Subcutaneous abdominal adipose tissue (tissue), 5 donors: ENCODE results near the gene VSTM2L.

Experiments used
- H3K27ac ChIP-seq: one replicate; pipeline ENCODE4 v1.7.0; 2013; ENCODE audit warnings: low read depth, mild to moderate bottlenecking, inconsistent platforms, low read length, moderate library complexity
- H3K27me3 ChIP-seq, 5 donors: one replicate each; pipeline ENCODE4 v1.7.0; 2013; ENCODE audit warnings: low read length in 5 of 5, inconsistent platforms in 1 of 5; ENCODE audit not compliant: control insufficient read depth in 5 of 5, insufficient read depth in 4 of 5
- H3K36me3 ChIP-seq, 5 donors: one replicate each; pipeline ENCODE4 v1.7.0; 2013; ENCODE audit warnings: low read length in 5 of 5; ENCODE audit not compliant: control insufficient read depth in 5 of 5, insufficient read depth in 5 of 5
- H3K4me1 ChIP-seq, 5 donors: one replicate each; pipeline ENCODE4 v1.7.0; 2013; ENCODE audit warnings: low read length in 5 of 5, mild to moderate bottlenecking in 3 of 5, moderate library complexity in 1 of 5; ENCODE audit not compliant: control insufficient read depth in 5 of 5, insufficient read depth in 5 of 5
- H3K4me3 ChIP-seq, 5 donors: one replicate each; pipeline ENCODE4 v1.7.0; 2013; ENCODE audit warnings: low read length in 5 of 5, low read depth in 1 of 5
- H3K9ac ChIP-seq, 5 donors: one replicate each; pipeline ENCODE4 v1.7.0; 2013; ENCODE audit warnings: low read length in 5 of 5, mild to moderate bottlenecking in 4 of 5, moderate library complexity in 3 of 5
- H3K9me3 ChIP-seq, 5 donors: one replicate each; pipeline ENCODE4 v1.7.0; 2013; ENCODE audit warnings: low read length in 5 of 5; ENCODE audit not compliant: control insufficient read depth in 5 of 5
- donor health status: healthy.
- donor health status: healthy.
- donor health status: healthy.
- donor health status: healthy.
- donor health status: healthy.

The VSTM2L gene

DNA sequence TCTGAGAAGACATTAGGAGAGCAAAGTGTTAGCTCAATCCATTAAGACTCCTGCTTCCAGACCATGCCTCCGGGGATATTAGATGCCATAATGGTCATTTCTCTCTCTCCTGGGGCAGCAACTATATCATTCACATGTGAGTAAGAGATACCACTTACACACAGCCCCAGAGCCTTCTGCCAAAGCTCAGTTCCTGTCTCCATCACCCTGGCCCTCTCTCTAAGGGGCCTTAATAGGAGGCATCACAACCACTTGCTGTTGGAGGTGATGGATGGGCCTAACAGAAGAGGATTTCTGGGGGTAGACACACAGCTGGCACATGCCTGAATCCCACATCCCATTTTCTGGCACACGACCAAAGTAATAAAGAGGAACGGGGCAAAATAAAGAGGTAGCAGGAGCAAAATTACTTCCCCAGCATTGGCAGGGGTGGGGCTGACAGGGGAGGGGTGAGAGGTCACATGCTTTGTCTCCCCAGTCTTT lies 34.0 kb upstream of the VSTM2L start:
- Histone ChIP-seq H3K27me3 (no peaks in the 10 kb centered on the region), H3K36me3 (peaks cover 0 to 78% (median 51%) of the 10 kb centered on the region in 5 donors), H3K27ac (no peak overlapping the region), H3K9ac (no peak overlapping the region), H3K4me3 (no peak overlapping the region), H3K4me1 (no peaks in the 10 kb centered on the region), H3K9me3 (no peaks in the 10 kb centered on the region)

DNA sequence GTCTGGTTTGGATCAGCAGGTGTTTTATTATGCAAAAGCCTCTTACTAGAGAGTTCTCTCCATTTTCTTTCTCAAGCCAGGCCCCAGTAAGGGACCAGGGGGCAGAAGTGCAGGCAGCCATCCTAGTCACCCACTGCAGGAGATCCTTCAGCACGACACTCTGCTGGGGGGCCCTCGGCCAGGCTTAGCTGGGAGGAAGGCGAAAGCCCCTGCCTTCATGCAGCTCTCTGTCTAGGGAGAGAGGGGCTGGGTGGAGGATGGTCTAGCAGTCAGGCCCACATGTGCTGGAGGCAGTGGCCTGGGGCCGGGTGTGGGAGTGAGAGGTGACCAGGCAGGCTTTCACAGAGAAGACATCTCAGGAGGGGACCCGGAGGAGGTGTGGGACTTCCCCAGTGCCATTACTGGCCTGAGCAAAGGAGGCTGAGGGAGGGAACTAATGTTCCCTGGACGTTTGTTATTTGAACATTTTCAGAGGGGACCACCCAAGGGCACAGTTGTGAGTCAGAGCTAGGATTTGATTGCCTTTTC lies 33.5 kb upstream of the VSTM2L start:
- no peaks in the 10 kb centered on the region for H3K9me3 ChIP-seq
- no peak overlapping the region for H3K27ac ChIP-seq
- H3K4me1 ChIP-seq, result no peaks in the 10 kb centered on the region
- no peak overlapping the region for H3K9ac ChIP-seq
- no peak overlapping the region for H3K4me3 ChIP-seq
- no peaks in the 10 kb centered on the region for H3K27me3 ChIP-seq
- H3K36me3 ChIP-seq, result peaks cover 0 to 81% (median 55%) of the 10 kb centered on the region in 5 donors

DNA sequence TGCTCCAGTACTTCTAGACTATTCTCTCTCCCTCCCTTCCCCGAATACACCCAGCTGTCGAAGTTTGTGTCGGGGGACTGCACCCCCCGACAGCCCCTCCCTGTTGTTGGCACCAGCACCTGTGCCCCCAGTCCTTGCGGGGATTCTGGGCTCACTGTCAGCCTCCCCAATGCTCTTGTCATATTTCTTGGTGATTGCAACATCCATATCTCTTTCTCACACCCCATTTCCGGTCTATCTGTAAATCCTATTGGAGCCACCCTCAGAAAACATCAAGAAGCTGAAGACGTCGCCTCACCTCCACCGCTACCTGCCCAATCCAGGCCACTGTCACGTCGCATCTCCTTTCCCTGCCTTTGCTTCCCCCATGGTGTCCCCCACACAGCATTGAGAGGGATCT lies 32.6 kb upstream of the VSTM2L start:
- Histone ChIP-seq H3K9ac (no peak overlapping the region), H3K36me3 (peaks cover 0 to 77% (median 51%) of the 10 kb centered on the region in 5 donors), H3K27me3 (no peaks in the 10 kb centered on the region), H3K9me3 (no peaks in the 10 kb centered on the region), H3K4me1 (no peaks in the 10 kb centered on the region), H3K4me3 (no peak overlapping the region), H3K27ac (no peak overlapping the region)

DNA sequence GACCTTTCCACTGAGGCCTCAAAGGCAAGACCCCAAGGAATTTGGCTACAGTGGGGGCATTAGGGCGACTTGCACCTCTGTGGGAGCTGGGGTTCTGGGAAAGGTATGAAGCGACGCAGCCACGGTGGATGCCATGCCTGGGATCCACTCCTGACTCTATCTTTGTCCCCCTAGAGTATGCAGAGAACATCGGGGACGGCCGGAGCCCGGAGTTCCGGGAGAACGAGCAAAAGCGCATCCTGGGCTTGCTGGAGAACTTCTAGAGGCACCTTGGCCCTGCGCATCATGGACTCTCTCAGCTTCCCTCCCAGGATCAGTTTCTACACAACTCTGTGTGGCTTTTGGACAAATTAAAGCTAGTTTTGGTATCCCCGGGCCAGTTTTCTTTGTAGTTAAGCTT lies 31.2 kb upstream of the VSTM2L start:
- H3K27ac ChIP-seq, result no peak overlapping the region
- peaks cover 0 to 70% (median 47%) of the 10 kb centered on the region in 5 donors for H3K36me3 ChIP-seq
- no peaks in the 10 kb centered on the region for H3K4me1 ChIP-seq
- no peaks in the 10 kb centered on the region for H3K27me3 ChIP-seq
- no peaks in the 10 kb centered on the region for H3K9me3 ChIP-seq
- H3K4me3 ChIP-seq, result no peak overlapping the region
- H3K9ac ChIP-seq, result no peak overlapping the region

DNA sequence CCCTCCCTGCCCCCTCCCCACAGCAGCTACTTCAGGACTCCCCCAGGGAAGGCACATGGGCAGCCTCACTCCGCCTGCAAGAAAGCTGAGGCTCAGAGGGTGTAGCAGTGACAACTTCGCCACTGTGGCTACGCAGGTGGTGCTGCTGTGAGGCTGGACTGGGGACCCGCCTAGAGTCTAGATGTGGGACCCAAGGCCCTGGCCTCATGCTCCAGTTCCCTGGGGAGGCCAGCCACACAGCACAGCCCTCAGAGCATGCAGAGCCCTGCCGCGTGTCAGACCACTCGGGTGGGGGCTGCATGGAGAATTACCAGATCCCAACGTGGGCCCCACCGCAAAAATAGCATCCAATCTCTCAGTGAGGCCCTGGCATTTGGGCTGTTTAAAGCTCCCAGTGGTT lies 30.8 kb upstream of the VSTM2L start:
- H3K27ac ChIP-seq, result no peak overlapping the region
- no peak overlapping the region for H3K9ac ChIP-seq
- peaks cover 0 to under 1% (median 0%) of the 10 kb centered on the region in 5 donors for H3K27me3 ChIP-seq
- no peaks in the 10 kb centered on the region for H3K9me3 ChIP-seq
- no peak overlapping the region for H3K4me3 ChIP-seq
- H3K36me3 ChIP-seq, result peaks cover 0 to 70% (median 47%) of the 10 kb centered on the region in 5 donors
- H3K4me1 ChIP-seq, result no peaks in the 10 kb centered on the region

DNA sequence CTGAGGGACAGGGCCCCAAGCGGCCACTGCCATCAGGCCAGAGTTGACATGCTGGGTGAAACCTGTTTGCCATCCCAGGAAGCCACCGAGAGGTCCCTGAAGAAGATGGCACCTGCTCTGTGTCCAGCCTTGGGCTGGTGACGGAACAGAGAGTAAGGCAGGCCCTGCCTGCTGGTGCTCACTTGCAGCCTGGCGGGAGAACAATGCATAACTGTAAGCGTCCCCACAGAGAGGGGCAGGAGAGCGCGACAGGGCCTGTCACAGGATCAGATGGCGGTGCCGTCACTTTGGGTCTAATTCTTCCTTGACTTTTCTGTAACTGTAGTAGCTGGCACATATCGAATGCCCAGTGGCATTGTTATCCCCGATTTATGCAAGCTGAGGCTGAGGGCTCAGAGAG lies 29.0 kb upstream of the VSTM2L start:
- H3K9ac ChIP-seq, result no peak overlapping the region
- no peak overlapping the region for H3K4me3 ChIP-seq
- peaks cover 0 to 5% (median 0%) of the 10 kb centered on the region in 5 donors for H3K4me1 ChIP-seq
- H3K9me3 ChIP-seq, result no peaks in the 10 kb centered on the region
- peaks cover 0 to 3% (median 3%) of the 10 kb centered on the region in 5 donors for H3K27me3 ChIP-seq
- H3K36me3 ChIP-seq, result peaks cover 0 to 57% (median 43%) of the 10 kb centered on the region in 5 donors
- no peak overlapping the region for H3K27ac ChIP-seq

DNA sequence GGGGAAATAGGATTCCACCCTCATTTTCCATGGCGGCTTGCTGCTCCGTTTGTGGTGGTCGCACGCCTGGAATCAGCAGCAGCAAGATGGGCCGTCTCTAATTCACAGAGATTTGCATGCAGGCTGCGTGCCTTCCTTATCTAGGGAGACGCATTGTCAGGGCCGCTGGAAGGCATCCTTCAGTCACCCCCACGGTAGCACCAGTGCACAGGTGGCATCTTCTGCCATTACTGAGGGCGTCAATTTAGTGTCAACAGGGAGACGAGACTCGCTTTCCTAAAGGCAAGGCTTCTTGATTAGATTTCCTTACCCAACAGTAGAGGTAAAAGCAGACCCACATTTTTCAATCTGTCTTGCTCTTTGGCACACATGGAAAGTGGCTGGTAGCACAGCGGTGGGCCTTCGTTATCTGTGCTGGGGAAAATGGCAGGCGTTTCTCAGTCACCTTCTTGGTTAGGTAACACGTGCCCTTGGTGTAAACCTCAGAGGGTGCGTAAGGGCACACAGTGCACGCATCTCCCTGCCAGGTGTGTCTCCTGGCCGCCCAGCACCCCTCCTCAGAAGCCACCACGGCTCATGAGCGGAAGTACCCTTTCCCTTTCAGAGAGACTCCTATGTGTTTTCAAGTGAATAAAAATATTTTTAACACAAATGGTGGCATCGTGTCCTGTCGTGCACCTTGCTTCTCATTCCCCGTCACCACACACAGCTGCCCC lies 27.3 kb upstream of the VSTM2L start:
- Histone ChIP-seq H3K27me3 (peaks cover 0 to 3% (median 3%) of the 10 kb centered on the region in 5 donors), H3K9me3 (no peaks in the 10 kb centered on the region), H3K36me3 (peaks cover 0 to 46% (median 31%) of the 10 kb centered on the region in 5 donors)

DNA sequence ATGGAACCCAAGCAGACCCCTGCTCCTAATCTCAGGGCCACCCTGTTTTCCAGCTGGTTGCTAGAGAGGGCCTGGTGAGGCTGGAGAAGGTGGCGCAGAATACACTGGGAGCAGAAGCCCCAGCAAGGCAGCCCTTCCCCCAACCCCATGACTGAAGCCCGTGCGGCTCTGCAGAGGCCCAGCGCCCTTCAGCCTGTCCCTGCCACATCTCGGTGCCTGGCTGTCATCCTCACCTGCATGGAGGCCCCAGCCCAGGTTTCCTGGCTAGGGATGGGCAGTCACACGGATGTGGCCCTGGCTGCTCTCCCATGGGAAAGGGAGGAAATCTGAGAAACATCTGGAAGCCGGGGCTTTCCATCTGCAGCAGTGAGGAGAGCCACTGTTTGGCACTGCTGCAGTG lies 26.1 kb upstream of the VSTM2L start:
- Histone ChIP-seq H3K4me3 (no peak overlapping the region), H3K9ac (no peak overlapping the region), H3K36me3 (peaks cover 0 to 33% (median 23%) of the 10 kb centered on the region in 5 donors), H3K27ac (no peak overlapping the region), H3K9me3 (no peaks in the 10 kb centered on the region), H3K27me3 (peaks cover 0 to 14% (median 5%) of the 10 kb centered on the region in 5 donors), H3K4me1 (peaks cover 0 to 11% (median 4%) of the 10 kb centered on the region in 5 donors)

More for the DNA sequence above, 27.3 kb upstream of the VSTM2L start:
- H3K9ac ChIP-seq, result no peak overlapping the region
- no peak overlapping the region for H3K27ac ChIP-seq
- no peak overlapping the region for H3K4me3 ChIP-seq
- H3K4me1 ChIP-seq, result peaks cover 0 to 6% (median 0%) of the 10 kb centered on the region in 5 donors

DNA sequence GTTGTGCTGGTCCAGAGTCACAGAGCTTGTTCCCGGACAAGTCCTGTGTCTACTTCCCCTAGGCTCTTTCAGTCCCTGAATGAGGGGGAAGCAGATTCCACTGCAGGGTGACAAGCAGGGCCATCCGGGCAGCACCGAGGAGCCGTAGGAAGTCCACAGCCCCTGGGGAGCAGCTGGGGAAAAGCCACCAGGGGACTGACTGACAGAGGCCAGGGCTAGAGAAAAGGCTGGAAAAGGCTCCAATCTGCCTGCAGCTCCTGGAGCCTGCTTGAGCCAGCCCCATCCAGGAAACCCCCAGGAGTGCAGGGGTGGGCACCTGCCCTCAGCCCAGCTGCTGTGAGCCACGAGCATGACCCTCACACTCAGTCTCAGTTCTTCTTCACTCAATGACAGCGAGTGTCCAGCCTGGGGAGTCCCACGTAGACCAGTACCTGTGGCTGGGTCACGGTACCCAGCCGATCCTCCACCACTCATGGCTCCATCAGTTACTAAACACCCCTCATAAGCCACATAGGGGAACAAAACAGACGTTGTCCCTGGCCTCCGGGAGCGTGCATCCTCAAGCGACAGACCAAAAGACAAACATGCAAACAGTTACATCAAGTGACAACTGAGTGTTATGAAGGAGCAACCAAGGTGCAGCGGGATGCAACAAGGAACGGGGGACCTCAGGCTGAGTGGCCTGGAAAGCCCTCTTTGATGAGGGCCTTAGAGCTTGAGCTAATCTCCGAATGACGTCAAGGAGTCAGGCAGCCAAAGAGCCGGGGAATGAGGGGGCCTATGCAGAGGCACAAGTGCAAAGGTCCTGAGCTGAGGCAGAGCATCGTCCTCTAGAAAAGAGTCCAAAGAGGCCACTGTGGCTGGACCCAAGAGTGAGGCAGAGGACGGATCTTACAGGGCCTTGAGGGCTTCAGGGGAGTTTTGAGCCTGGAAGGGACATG lies 24.8 kb upstream of the VSTM2L start:
- H3K27ac ChIP-seq, result no peak overlapping the region
- no peak overlapping the region for H3K9ac ChIP-seq
- no peaks in the 10 kb centered on the region for H3K9me3 ChIP-seq
- H3K27me3 ChIP-seq, result peaks cover 0 to 18% (median 6%) of the 10 kb centered on the region in 5 donors
- no peak overlapping the region for H3K4me3 ChIP-seq
- peaks cover 0 to 11% (median 4%) of the 10 kb centered on the region in 5 donors for H3K4me1 ChIP-seq
- H3K36me3 ChIP-seq, result peaks cover 0 to 23% (median 14%) of the 10 kb centered on the region in 5 donors
